Measurements from ENCODE around the gene RPL39.
"Not testable (repeated sequence)": the region's sequence is repeated elsewhere in the genome, so short reads cannot be mapped to it uniquely, and the experiment has no call there.

The RPL39 gene

DNA sequence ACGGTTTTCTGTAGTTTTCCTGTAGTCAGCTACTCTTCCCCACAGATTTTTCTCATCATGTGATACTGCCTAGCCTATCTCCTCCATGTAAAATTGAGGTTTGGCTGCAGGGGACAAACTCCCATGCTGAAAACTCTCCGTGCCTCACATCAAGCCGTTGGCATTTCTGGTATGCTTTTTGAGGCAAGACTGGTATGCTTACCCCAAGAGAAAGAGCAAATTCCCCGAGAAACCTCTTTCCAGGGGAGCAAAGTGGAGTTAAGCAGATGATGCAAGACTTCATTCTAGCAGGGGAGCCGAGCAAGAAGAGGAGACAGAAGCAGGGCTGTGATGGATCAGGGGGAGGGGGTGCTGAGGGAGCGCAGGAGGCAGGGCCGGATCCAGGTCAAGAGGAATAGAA is 28.2 kb downstream of the RPL39 start:
- no peak for DNase-seq (ENCODE audit: low spot score)

DNA sequence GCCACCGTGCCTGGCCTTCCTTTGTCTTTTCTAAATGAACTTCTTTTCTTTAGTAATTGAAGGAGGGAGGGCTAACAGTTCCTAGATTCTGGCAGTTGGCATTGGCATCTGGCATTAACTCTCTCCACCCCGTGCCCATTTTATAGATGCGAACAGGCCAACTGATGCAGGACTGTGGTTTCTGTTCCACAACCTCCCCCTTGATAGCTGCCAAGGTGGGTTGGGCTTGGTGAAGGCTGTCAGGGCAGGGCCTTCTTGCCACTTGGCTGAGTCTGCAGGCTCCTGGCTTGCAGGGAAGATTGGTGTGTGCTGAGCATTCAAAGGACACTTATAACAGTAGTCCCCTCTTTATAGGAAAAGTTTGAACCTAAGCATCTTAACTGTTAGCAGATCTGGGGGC is 28.7 kb downstream of the RPL39 start:
- DNase-seq (ENCODE audit: low spot score), result no peak

DNA sequence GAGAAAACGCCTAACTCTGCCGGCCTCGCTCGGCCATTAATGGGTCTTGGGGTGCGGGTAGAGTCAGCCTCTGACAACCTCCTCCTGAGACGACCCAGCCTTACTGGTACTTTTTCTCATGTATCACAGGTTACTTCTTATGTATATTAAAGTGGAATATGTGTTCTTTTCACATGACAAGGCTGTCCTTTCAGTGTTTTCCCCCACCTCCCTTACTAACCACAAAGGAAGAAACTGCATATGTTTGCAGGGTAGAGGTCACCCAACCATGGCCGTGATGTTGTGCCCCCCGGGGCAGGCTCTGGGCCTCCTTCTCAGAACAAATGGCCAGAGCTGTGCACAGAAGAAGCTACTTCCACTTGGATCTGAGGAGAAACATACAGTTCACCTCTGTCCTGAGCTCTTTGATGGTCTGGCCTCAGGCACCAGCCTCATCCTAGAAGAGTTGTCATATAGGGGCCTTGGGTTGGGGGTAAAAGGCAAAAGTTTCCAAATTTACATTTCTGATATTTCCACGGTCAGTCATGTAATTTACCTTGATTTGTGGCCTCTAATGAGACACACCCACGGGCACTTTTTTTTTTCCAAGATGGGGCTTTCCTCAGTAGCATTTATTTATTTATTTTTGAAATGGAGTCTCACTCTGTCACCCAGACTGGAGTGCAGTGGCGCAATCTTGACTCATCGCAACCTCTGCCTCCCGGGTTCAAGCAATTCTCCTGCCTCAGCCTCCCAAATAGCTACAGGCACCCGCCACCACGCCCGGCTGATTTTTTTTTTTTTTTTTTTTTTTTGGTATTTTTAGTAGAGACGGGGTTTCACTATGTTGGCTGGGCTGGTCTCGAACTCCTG is 31.2 kb downstream of the RPL39 start:
- no peak for DNase-seq (ENCODE audit: low spot score)

DNA sequence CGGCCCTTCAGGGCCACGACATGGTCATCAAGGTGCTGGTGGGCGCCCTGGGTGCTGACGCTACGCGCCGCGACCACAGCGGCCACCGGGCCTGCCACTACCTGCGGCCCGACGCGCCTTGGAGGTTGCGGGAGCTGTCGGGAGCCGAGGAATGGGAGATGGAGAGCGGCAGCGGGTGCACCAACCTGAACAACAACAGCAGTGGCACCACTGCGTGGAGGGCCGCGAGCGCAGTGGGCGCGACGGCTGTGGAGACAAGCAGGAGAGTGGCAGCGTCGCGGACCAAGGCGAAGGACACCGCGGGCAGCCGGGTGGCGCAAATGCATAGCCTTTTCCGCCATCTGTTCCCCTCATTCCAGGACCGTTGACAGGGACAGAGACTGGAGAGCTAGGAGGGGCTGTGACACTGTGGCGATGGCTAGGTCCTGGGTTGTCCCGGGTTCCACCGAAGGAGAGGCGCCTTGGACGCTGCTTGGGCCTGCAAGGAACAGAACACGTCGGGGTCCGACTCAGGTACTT is 32.1 kb downstream of the RPL39 start:
- no peak for DNase-seq (ENCODE audit: low spot score)

DNA sequence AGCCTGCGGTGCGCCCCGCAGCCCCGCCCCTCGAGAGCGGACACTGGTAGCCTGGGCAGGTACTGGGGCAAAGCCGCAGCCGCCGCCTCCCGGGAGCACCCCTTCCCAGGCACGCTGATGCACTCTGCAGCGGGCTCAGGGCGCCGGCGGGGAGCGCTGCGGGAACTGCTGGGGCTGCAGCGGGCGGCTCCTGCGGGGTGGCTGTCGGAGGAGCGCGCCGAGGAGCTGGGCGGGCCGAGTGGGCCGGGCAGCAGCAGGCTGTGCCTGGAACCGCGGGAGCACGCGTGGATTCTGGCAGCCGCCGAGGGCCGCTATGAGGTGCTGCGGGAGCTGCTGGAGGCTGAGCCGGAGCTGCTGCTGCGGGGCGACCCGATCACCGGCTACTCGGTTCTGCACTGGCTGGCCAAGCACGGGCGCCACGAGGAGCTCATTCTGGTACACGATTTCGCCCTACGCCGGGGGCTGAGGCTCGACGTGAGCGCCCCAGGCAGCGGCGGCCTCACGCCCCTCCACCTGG is 32.6 kb downstream of the RPL39 start:
- DNase-seq (ENCODE audit: low spot score), result no peak

DNA sequence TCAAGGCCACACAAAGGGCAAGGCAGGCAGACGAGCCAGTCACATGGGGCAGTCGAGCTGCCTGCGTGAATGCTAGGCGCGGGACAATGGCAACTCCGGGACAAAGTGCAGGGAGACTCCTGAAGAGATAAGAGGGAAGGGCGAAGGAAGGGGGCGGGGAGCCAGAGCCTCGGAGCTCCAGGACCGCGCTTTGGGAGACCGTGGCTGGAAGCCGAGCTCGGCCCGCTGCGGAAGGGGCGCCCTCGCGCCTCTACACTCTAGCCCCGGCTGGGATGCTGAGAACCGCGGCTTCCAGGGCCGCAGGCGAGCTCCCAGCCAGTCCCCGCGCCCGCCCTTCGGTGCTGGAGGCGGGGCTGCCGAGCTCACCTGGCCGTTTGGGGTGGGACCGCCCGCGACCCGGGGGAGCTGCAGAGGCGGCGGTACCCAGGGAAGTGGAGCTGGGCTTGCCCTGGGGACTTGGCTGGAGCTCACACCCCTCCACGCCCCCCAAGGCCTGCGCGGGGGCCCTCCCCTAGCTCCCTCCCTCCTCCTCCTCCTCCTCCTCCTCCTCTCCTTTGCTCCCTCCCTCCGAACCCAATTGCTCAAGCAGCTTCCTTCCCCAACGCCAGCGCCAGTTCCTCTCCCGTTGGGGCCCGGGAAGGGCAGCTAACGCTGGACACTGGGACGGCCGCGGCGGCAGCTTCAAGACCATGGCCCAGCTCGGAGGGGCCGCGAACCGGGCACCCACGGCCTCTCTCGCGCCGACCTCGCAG is 33.3 kb downstream of the RPL39 start, which contains the start of gene SOWAHD:
Gene SOWAHD, plus strand, starts transcription at position 610 of the 752 bp plus-strand sequence. Its CDS starts 80 bp downstream, at position 690.
- no peak for DNase-seq (ENCODE audit: low spot score)

DNA sequence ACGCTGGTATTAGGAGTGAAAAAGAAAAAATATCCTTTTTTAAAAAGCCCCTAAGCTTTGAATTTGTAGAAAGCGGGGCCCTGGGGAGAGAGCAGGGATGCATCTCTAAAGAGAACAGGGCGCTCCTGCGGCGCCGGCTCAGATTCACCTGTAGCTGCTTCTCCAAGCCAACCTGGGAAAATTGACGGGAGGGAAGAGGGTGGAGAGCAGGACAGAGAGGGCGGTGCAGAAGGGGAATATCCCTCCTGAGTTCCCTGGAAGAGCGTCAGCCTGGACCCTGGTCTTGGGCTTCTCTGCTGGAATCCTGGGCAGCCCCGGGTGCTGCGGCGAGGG is 33.8 kb downstream of the RPL39 start:
- DNase-seq (ENCODE audit: low spot score), result no peak

DNA sequence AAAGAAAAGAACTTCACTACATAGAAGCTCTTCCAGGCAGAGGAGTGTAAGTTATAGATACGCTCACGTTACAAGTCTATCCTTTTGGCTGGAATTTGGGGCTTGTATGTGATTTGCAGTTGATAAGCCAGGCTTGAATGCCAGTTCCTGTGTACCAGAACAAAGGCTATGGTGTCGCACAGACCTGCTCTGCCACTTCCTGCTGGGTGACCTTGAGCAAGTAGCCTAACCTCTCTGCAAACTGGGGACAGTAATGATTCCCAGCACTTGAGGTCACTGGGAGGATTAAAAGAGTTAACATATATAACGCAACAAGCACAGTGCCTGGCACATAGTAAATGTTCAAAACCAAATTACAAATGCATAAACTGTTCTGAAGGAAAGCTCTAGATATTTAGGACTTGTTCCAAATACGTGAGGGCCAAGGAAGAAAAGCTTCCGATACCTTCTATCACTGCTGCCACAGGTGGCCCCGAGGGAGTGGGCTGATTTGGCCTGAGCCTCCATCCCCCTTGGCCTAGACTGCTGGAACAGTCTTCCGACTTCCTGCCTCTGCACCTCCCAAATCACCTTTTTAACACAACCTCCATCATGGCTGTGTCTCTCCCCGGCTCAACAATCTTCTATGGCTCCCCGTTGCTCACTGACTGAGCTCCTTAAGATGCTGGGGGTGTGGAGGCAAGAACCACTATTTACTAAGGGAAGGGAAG is 34.3 kb downstream of the RPL39 start:
- DNase-seq (ENCODE audit: low spot score), result no peak

DNA sequence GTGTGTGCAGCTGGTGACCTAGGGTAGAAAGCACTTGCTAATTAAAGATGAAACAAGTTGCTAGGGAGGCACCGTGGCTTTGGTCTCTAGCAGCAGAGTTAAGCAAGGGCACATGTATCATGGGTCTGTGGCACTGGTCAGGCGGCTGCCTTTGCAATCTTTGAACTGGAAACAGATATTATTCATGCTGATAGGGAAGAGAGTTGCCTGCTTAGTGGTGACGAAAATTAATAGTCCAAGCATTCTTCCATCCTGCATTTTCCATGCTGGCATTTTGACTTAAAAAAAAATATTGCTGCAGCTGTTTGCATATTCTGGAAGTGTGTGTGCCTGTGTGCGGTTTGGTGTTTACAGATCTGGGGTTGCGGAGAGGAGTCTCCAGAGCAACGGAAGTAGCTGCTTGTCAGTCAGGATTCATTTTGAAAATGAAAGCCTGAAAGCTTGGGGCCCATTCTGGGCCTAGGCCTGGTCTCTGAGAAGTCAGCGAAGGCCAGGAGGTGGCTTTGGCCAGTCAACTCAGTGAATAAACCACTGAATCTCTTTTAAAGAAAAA is 35.4 kb downstream of the RPL39 start:
- peak; percentile 41 for DNase-seq (ENCODE audit: low spot score)

DNA sequence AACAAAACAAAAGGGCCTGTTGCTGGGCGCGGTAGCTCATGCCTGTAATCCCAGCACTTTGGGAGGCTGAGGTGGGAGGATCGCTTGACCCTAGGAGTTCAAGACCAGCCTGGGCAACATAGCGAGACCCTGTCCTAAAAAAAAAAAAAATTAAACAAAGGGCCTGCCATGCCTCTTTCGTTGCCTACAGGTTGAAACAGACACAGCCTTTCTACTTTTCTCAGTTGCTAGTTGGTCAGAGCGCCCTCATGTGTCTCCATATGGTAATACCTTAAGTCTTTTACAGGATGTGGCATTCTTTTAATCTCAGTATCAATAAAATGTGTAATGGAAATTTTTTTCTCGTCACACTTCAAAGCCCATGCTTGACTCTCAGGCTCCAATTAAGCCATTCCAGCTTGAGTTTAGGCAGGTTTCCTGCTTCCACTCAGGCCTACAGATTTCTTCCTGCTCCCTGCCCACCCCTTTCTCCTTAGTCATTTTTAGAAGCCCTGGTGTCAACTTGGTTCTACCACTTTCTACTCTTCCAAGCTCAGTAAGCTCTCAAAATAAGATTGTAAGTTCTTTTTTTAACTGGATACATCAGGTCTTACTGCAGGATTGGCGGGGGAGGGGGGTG is 37.7 kb downstream of the RPL39 start:
- peak; percentile 76 for DNase-seq (ENCODE audit: low spot score)

DNA sequence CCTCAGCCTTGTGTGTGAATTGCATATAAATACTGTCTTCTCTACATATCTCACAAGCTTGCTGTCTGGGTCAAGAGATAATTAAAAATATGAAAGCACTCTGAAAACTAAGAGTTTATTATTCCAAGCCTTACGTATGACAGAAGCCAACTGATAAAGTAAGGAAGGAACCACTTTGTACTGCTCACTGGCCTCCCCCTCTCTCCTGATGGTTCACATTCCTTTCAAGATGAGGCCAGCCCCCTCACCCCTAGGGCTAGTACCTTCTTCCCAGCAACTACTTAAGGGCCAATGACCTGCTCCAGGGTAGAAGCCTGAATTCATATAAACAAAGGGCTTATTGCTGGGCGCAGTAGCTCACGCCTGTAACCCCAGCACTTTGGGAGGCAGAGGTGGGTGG is 38.4 kb downstream of the RPL39 start:
- DNase-seq (ENCODE audit: low spot score), result no peak

DNA sequence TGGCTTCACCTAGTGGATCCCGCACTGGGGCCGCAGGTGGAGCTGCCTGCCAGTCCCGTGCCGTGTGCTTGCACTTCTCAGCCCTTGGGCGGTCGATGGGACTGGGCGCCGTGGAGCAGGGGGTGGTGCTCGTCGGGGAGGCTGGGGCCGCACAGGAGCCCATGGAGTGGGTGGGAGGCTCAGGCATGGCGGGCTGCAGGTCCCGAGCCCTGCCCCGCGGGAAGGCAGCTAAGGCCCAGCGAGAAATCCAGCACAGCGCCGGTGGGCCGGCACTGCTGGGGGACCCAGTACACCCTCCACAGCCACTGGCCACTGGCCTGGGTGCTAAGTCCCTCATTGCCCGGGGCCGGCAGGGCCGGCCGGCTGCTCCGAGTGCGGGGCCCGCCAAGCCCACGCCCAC is 40.7 kb downstream of the RPL39 start:
- DNase-seq (ENCODE audit: low spot score), result not testable (repeated sequence)

DNA sequence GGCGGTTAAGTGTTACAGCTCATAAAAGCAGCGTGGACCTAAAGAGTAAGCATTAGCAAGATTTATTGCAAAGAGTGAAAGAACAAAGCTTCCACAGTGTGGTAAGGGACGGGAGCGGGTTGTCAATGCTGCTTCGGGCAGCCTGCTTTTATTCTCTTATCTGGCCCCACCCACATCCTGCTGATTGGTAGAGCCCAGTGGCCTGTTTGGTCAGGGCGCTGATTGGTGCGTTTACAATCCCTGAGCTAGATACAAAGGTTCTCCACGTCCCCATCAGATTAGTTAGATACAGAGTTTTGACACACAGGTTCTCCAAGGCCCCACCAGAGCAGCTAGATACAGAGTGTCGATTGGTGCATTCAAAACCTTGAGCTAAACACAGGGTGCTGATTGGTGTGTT is 41.3 kb downstream of the RPL39 start:
- DNase-seq (ENCODE audit: low spot score), result not testable (repeated sequence)

DNA sequence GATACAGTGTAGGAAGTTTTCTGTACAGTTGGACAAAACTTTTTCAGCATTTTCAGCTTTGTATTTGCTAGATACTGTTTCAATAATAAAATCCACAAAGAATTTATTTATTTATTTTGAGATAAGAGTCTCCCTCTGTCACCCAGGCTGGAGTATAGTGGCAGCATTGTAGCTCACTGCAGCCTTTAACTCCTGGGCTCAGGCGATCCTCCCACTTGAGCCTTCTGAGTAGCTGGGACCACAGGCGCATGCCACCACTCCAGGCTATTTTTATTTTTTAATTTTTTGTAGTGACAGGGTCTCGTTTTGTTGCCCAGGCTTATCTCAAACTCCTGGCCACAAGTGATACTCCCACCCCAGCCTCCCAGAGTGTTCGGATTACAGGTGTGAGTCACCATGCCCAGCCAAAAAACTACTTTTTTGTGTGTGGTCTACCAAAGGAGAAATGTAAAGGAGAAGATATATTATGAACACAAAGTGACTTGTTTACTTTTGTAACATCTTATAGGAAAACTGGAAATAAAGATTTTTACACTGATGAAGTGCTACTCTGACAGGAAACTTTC is 46.1 kb downstream of the RPL39 start:
- DNase-seq (ENCODE audit: low spot score), result no peak

DNA sequence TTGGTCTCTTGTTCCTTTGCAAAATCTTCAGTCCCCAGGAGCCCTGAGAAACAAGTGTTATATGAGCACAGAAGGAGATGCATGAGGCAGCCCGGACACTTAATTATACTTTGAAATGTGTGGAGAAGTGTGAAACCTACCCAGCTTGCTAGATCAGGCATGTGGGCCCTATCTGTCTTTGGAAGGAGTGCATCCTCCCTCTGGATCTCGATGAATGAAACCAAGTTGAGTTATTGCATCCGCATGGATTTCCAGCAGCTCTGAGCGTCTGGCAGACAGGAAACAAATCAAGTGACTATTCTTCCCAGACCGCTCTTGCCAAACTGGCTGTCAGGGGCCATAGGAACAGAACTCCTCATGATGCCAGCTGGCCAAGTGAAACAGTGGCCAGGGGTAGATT is 52.7 kb downstream of the RPL39 start:
- no peak for DNase-seq (ENCODE audit: low spot score)

Data from CD4-positive, alpha-beta T cell treated with Interleukin-15 for 4 hours (primary cell).